ENCODE measurements around the gene DENND4A. TPM values are rescaled to one million over a fixed set of nuclear protein-coding genes. Genes with fewer than 3 reads are reported as not detected.

DENND4A gene
- total and polyA plus RNA-seq, 10 of the 15 experiments (the other 5 are each of a cell fraction or from before 2014, with no cell fraction given), result 14.2 to 81.8 (median 34.1) TPM

DNA sequence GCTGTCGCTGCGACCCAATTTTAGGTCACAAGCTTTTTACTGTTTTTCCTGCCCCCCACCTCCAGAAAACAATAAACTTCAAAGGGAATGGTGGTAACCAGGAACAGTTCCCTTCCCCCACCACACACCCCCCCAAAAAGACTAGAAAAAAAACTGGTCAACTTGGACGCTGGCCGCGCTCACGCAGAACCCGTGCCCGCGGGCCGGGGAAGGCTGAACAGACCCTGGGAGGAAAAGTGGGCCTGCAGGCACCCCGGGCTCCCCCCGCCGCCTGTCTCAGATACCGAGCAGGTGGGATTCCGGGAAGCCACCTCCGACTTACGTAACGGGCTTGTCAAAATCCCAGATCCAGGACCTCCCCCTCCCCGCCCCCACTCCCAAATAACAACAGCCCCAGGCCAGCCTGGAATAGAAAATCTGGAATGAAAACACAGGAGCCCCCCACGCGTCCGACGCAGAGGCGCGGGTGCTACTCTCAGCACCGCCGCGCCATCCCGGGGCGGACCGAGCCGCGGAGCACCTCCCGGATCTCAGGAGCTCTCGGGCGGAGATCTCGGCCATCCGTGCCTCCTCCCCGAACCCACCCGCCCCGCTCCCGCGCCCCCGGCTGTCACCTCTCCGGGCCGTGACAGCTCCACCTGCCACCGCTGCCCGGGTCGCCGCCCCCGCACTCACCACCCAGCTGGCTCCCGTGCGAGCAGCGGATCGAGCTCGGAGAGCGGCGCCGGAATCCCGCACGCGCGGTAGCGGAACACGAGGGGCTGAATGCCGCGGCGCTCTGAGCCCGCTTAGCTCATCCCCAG is 557 bp downstream of the DENND4A start (continued):
- TF ChIP-seq, protein P1, sequence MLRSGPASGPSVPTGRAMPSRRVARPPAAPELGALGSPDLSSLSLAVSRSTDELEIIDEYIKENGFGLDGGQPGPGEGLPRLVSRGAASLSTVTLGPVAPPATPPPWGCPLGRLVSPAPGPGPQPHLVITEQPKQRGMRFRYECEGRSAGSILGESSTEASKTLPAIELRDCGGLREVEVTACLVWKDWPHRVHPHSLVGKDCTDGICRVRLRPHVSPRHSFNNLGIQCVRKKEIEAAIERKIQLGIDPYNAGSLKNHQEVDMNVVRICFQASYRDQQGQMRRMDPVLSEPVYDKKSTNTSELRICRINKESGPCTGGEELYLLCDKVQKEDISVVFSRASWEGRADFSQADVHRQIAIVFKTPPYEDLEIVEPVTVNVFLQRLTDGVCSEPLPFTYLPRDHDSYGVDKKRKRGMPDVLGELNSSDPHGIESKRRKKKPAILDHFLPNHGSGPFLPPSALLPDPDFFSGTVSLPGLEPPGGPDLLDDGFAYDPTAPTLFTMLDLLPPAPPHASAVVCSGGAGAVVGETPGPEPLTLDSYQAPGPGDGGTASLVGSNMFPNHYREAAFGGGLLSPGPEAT (IDR thresholded peaks at IDR 0.05; ENCODE audit: low read depth), result peak; percentile 63; the same call in 1 of the 2 replicates
- TF ChIP-seq CBFB (IDR thresholded peaks at IDR 0.05; ENCODE audit: low read depth) (peak; percentile 36; the same call in 1 of the 2 replicates), BACH1 (IDR thresholded peaks at IDR 0.05; ENCODE audit: borderline replicate concordance) (peak; percentile 84), POLR2A (IDR thresholded peaks at IDR 0.05; ENCODE audit: low read depth, low read length) (no peak; the same call in 1 of the 2 replicates), TCF7 (IDR thresholded peaks at IDR 0.05; ENCODE audit: borderline replicate concordance) (peak; percentile 60; the same call in 1 of the 2 replicates), IKZF2 (IDR thresholded peaks at IDR 0.05) (peak; percentile 63 to 74), EGR1 (IDR thresholded peaks at IDR 0.05; ENCODE audit: borderline replicate concordance in 1 of 2, low read depth in 2 of 2, low read length in 2 of 2) (peak in 1 of 2 experiments; percentile 78; a peak in 2 of 3 replicates), TCF12 (IDR thresholded peaks at IDR 0.05; ENCODE audit: low read depth, low read length) (peak; percentile 81; the same call in 1 of the 2 replicates), IKZF1 (conservative IDR thresholded peaks at IDR 0.05) (peak; percentile 73), CHD2 (IDR thresholded peaks at IDR 0.05; ENCODE audit: borderline replicate concordance, low read depth, low read length) (peak; percentile 61), MXI1 (IDR thresholded peaks at IDR 0.05; ENCODE audit: low read depth, low read length) (peak; percentile 56; the same call in 1 of the 2 replicates), RUNX3 (IDR thresholded peaks at IDR 0.05; ENCODE audit: low read length) (peak; percentile 48), TCF3 (IDR thresholded peaks at IDR 0.05; ENCODE audit: borderline replicate concordance, insufficient read depth, low read depth, low read length) (0 out of 2 replicates have a peak, but pooled peaks have one; percentile 70), ZNF384 (IDR thresholded peaks at IDR 0.05; ENCODE audit: borderline replicate concordance, low read depth, low read length) (peak; percentile 87), CBX5 (IDR thresholded peaks at IDR 0.05; ENCODE audit: low read depth) (0 out of 2 replicates have a peak, but pooled peaks have one; percentile 25)
- TF ChIP-seq, protein P2, sequence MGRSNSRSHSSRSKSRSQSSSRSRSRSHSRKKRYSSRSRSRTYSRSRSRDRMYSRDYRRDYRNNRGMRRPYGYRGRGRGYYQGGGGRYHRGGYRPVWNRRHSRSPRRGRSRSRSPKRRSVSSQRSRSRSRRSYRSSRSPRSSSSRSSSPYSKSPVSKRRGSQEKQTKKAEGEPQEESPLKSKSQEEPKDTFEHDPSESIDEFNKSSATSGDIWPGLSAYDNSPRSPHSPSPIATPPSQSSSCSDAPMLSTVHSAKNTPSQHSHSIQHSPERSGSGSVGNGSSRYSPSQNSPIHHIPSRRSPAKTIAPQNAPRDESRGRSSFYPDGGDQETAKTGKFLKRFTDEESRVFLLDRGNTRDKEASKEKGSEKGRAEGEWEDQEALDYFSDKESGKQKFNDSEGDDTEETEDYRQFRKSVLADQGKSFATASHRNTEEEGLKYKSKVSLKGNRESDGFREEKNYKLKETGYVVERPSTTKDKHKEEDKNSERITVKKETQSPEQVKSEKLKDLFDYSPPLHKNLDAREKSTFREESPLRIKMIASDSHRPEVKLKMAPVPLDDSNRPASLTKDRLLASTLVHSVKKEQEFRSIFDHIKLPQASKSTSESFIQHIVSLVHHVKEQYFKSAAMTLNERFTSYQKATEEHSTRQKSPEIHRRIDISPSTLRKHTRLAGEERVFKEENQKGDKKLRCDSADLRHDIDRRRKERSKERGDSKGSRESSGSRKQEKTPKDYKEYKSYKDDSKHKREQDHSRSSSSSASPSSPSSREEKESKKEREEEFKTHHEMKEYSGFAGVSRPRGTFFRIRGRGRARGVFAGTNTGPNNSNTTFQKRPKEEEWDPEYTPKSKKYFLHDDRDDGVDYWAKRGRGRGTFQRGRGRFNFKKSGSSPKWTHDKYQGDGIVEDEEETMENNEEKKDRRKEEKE (IDR thresholded peaks at IDR 0.05), result no peak
- TF ChIP-seq, protein P3, sequence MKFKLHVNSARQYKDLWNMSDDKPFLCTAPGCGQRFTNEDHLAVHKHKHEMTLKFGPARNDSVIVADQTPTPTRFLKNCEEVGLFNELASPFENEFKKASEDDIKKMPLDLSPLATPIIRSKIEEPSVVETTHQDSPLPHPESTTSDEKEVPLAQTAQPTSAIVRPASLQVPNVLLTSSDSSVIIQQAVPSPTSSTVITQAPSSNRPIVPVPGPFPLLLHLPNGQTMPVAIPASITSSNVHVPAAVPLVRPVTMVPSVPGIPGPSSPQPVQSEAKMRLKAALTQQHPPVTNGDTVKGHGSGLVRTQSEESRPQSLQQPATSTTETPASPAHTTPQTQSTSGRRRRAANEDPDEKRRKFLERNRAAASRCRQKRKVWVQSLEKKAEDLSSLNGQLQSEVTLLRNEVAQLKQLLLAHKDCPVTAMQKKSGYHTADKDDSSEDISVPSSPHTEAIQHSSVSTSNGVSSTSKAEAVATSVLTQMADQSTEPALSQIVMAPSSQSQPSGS (IDR thresholded peaks at IDR 0.05; ENCODE audit: low read length), result no peak
- TF ChIP-seq, protein P4, sequence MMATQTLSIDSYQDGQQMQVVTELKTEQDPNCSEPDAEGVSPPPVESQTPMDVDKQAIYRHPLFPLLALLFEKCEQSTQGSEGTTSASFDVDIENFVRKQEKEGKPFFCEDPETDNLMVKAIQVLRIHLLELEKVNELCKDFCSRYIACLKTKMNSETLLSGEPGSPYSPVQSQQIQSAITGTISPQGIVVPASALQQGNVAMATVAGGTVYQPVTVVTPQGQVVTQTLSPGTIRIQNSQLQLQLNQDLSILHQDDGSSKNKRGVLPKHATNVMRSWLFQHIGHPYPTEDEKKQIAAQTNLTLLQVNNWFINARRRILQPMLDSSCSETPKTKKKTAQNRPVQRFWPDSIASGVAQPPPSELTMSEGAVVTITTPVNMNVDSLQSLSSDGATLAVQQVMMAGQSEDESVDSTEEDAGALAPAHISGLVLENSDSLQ (IDR thresholded peaks at IDR 0.05), result 0 out of 2 replicates have a peak, but pooled peaks have one; percentile 4
- TF ChIP-seq, protein P5, sequence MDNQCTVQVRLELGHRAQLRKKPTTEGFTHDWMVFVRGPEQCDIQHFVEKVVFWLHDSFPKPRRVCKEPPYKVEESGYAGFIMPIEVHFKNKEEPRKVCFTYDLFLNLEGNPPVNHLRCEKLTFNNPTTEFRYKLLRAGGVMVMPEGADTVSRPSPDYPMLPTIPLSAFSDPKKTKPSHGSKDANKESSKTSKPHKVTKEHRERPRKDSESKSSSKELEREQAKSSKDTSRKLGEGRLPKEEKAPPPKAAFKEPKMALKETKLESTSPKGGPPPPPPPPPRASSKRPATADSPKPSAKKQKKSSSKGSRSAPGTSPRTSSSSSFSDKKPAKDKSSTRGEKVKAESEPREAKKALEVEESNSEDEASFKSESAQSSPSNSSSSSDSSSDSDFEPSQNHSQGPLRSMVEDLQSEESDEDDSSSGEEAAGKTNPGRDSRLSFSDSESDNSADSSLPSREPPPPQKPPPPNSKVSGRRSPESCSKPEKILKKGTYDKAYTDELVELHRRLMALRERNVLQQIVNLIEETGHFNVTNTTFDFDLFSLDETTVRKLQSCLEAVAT (IDR thresholded peaks at IDR 0.05), result peak; percentile 79

Measured in GM12878 (cell line).